Right lobe of liver (tissue), 4 donors: Measurements from ENCODE around the gene HOMER2.

Experiments used
- POLR2A ChIP-seq: fragments of 450-650 bp; IDR thresholded peaks from one replicate; pipeline ENCODE4 v1.6.1; 2017; ENCODE audit warnings: antibody characterized with exemption, mild to moderate bottlenecking
- TF ChIP-seq, protein P1 (sequence below), 4 donors: fragments of 200-600 bp in 3 of 4; fragments of 450-650 bp in 1 of 4; IDR thresholded peaks; one replicate each; pipeline versions ENCODE4 v1.5.1 to v1.8.0; 2016 to 2022; ENCODE audit warnings: antibody characterized with exemption in 4 of 4, mild to moderate bottlenecking in 2 of 4
- donor health status: DM: no; HTN: no; CAD: no.
- donor health status: DM: no; HTN: no; CAD: no.
- donor health status: DM: no; HTN: yes; CAD: no.

DNA sequence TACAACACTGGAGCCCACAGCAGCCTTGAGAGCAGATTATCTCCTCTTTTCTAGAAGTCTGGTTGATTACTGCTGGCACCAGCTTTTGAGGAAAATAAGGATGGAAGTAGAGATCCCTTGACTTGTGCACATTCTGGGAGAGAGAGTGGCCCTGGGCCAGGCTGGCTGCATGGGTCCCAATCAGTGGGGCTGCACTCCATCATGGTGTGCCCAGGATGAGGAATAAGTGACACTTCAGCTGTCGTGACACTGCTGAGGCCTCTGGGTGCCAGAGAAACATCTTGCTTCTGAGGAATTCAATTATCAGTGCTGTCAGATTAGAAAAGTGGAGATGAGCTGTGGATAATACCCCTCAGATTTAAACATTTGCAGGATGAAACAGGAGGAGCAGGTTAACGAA lies 42.6 kb upstream of the HOMER2 start:
- TF ChIP-seq, protein P1, sequence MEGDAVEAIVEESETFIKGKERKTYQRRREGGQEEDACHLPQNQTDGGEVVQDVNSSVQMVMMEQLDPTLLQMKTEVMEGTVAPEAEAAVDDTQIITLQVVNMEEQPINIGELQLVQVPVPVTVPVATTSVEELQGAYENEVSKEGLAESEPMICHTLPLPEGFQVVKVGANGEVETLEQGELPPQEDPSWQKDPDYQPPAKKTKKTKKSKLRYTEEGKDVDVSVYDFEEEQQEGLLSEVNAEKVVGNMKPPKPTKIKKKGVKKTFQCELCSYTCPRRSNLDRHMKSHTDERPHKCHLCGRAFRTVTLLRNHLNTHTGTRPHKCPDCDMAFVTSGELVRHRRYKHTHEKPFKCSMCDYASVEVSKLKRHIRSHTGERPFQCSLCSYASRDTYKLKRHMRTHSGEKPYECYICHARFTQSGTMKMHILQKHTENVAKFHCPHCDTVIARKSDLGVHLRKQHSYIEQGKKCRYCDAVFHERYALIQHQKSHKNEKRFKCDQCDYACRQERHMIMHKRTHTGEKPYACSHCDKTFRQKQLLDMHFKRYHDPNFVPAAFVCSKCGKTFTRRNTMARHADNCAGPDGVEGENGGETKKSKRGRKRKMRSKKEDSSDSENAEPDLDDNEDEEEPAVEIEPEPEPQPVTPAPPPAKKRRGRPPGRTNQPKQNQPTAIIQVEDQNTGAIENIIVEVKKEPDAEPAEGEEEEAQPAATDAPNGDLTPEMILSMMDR (IDR thresholded peaks at IDR 0.05) = no peak
- TF ChIP-seq POLR2A = no peak
